SHP77 treated with DMSO at 0.1 percent for 48 hours (cell line): ENCODE data around the gene SNX9.

Experiments used
- DNase-seq: peaks from one replicate; lab custom pipeline; 2025; lab: John Stamatoyannopoulos, UW

SNX9 gene

GRCh38 chr6:157978021-157978783 lies 155.2 kb downstream of the SNX9 start:
- no peak for DNase-seq

GRCh38 chr6:157980288-157981131 lies 157.5 kb downstream of the SNX9 start:
- no peak for DNase-seq

- DNase-seq, result no peak
Observed at GRCh38 chr6:157981132-157981394, 158.0 kb downstream of the SNX9 start.

- DNase-seq, result peak; percentile 41
Observed at GRCh38 chr6:157981395-157982101, 158.5 kb downstream of the SNX9 start, which contains the start of gene SYNJ2. Gene SYNJ2, plus strand, starts transcription at chr6:157981863. Its CDS starts 99 bp downstream, at chr6:157981962.

GRCh38 chr6:157982102-157982562 lies 159.1 kb downstream of the SNX9 start:
- DNase-seq, result no peak

- no peak for DNase-seq
Observed at GRCh38 chr6:157982563-157983405, 159.7 kb downstream of the SNX9 start.

GRCh38 chr6:157983406-157984119 lies 160.5 kb downstream of the SNX9 start:
- no peak for DNase-seq

GRCh38 chr6:157984128-157984527 lies 161.1 kb downstream of the SNX9 start:
- no peak for DNase-seq

GRCh38 chr6:157984686-157985225 lies 161.7 kb downstream of the SNX9 start:
- no peak for DNase-seq

- no peak for DNase-seq
Observed at GRCh38 chr6:157985378-157986155, 162.5 kb downstream of the SNX9 start.

GRCh38 chr6:157987788-157988699 lies 165.0 kb downstream of the SNX9 start:
- DNase-seq, result no peak

- no peak for DNase-seq
Observed at GRCh38 chr6:157988700-157989063, 165.6 kb downstream of the SNX9 start.

- DNase-seq, result peak; percentile 78
Observed at GRCh38 chr6:157989541-157990289, 166.7 kb downstream of the SNX9 start.

GRCh38 chr6:157990321-157991066 lies 167.4 kb downstream of the SNX9 start:
- DNase-seq, result no peak

GRCh38 chr6:157991067-157991432 lies 168.0 kb downstream of the SNX9 start:
- no peak for DNase-seq

GRCh38 chr6:157993076-157993475 lies 170.0 kb downstream of the SNX9 start:
- no peak for DNase-seq

GRCh38 chr6:157994125-157994795 lies 171.2 kb downstream of the SNX9 start:
- DNase-seq, result no peak
